GM23248 (cell line): ENCODE measurements around the gene SLC23A1. TPM values are rescaled to one million over a fixed set of nuclear protein-coding genes. Genes with fewer than 3 reads are reported as not detected.

Experiments
- DNase-seq: peaks from one replicate; pipeline ENCODE4 v3.0.0-alpha.2; 2015
- H2AFZ ChIP-seq: fragments of 200-600 bp; sonication (generic); 2 replicates; pipeline ENCODE4 v1.6.1; 2016; ENCODE audit warnings: antibody characterized with exemption
- H3F3A ChIP-seq: fragments of 200-600 bp; sonication (generic); 2 replicates; pipeline ENCODE4 v1.6.1; 2016; ENCODE audit warnings: mild to moderate bottlenecking, antibody characterized with exemption, mixed run types; ENCODE audit not compliant: insufficient read depth
- H3K27ac ChIP-seq: fragments of 200-600 bp; sonication (generic); 2 replicates; pipeline ENCODE4 v1.5.1; 2016; ENCODE audit warnings: mild to moderate bottlenecking
- H3K27me3 ChIP-seq: fragments of 200-600 bp; sonication (generic); replicated peaks from 2 replicates; pipeline ENCODE4 v1.6.1; 2016; ENCODE audit warnings: mild to moderate bottlenecking; ENCODE audit not compliant: insufficient read depth
- H3K36me3 ChIP-seq: fragments of 200-600 bp; sonication (generic); 2 replicates; pipeline ENCODE4 v1.6.1; 2016; ENCODE audit warnings: low read depth, mild to moderate bottlenecking
- H3K4me1 ChIP-seq: fragments of 200-600 bp; sonication (generic); 2 replicates; pipeline ENCODE4 v1.6.1; 2016; ENCODE audit warnings: mild to moderate bottlenecking; ENCODE audit not compliant: insufficient read depth
- H3K4me2 ChIP-seq: fragments of 200-600 bp; sonication (generic); one replicate; pipeline ENCODE4 v1.6.1; 2016; ENCODE audit warnings: mild to moderate bottlenecking; ENCODE audit not compliant: unreplicated experiment
- H3K4me3 ChIP-seq: fragments of 200-600 bp; sonication (generic); 2 replicates; pipeline ENCODE4 v1.5.1; 2016; ENCODE audit warnings: mild to moderate bottlenecking
- H3K79me2 ChIP-seq: fragments of 200-600 bp; sonication (generic); 2 replicates; pipeline ENCODE4 v1.6.1; 2016; ENCODE audit warnings: mild to moderate bottlenecking; ENCODE audit not compliant: insufficient read depth
- H3K9ac ChIP-seq: fragments of 200-600 bp; sonication (generic); 2 replicates; pipeline ENCODE4 v1.6.1; 2016; ENCODE audit warnings: mild to moderate bottlenecking
- H3K9me2 ChIP-seq: fragments of 200-600 bp; sonication (generic); 2 replicates; pipeline ENCODE4 v1.6.1; 2016; ENCODE audit warnings: mixed run types, mild to moderate bottlenecking, moderate library complexity; ENCODE audit not compliant: insufficient read depth
- H3K9me3 ChIP-seq: fragments of 200-600 bp; sonication (generic); one replicate; pipeline ENCODE4 v1.6.1; 2017; ENCODE audit warnings: low read depth
- H4K20me1 ChIP-seq: fragments of 200-600 bp; sonication (generic); 2 replicates; pipeline ENCODE4 v1.6.0; 2016; ENCODE audit not compliant: insufficient read depth
- EZH2 ChIP-seq: fragments of 200-600 bp; sonication (generic); IDR thresholded peaks from 2 replicates; pipeline ENCODE4 v1.6.1; 2018; ENCODE audit warnings: antibody characterized with exemption, mild to moderate bottlenecking; ENCODE audit not compliant: insufficient read depth, poor library complexity, severe bottlenecking
- EZH2phosphoT487 ChIP-seq: fragments of 200-600 bp; sonication (generic); IDR thresholded peaks from 2 replicates; pipeline ENCODE4 v1.6.1; 2018; ENCODE audit warnings: antibody characterized with exemption, moderate library complexity, mild to moderate bottlenecking, low read depth; ENCODE audit not compliant: insufficient read depth
- WGBS, 2 experiments: methylation state at CpG; one replicate each; pipeline ENCODE4 v1.1.6; 2015 to 2017; ENCODE audit warnings: low lambda C conversion rate in 2 of 2, low coverage in 1 of 2; ENCODE audit errors: missing lambda C conversion rate in 2 of 2; 5-methylcytosine and 5-hydroxymethylcytosine counted together
- in situ Hi-C: fragments of 300-500 bp; cut with MboI; formaldehyde crosslinking; loops from 2 replicates; pipeline ENCODE4 v1.15.0; 2020
- polyA plus RNA-seq: library from polyadenylated mRNA; unstranded; fragments of >200 nt; fragmentation: Nextera tagmentation; extraction: Ambion mirVana; gene quantifications from 2 replicates; pipeline ENCODE4 v1.2.1, GENCODE V29; 2016
- total RNA-seq: library from RNA; depleted of rRNA; stranded (reverse); fragments of >200 nt; shearing (Covaris generic); gene quantifications from 2 replicates; pipeline ENCODE4 v1.2.3, GENCODE V29; 2014; rRNA removed

SLC23A1 gene
- total and polyA plus RNA-seq, 2 experiments from 2014 or later, result 0.08 TPM; not detected in 1

DNA sequence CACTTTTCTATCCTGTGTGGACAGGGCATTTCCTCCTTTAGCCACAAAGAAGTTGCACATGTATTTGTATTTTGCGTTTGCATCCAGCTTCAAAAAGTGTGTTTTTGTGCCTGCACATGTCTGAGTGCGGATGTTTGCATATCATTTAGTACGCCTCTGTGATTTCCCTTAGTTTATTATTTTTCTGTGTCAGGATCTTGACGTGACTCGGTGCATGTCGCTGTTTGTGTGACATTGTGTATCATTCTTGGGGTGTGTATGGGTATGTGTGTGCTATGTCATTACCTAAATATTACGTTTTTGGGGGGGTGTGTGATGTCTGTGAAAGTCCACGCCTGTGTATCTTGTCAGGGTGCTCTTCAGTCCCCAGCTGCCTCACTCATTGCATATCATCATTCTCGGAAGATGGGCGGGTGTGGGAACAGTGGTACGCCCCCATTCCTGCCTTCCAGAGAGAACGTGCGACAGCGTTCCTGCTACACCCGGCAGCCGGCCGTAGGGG, 41.9 kb downstream of the SLC23A1 start:
- peak overlapping the region; percentile 87 for H3K4me3 ChIP-seq
- 1% methylated on average over 17 of the region's 17 CpGs for WGBS, 2 experiments
- H3K79me2 ChIP-seq, result peaks cover 45% of the 10 kb centered on the region
- peaks cover 18% of the 10 kb centered on the region; the same call in 1 of the 2 replicates for H3K4me1 ChIP-seq
- peak overlapping the region; percentile 95 for H3K4me2 ChIP-seq
- H3K36me3 ChIP-seq, result no peaks in the 10 kb centered on the region
- TF ChIP-seq EZH2phosphoT487 (no peak), EZH2 (no peak)
- H4K20me1 ChIP-seq, result peaks cover 27% of the 10 kb centered on the region
- no peak for DNase-seq
- H3K9ac ChIP-seq, result peak overlapping the region; percentile 99
- H3K9me3 ChIP-seq, result no peaks in the 10 kb centered on the region
- H2AFZ ChIP-seq, result peak overlapping the region; percentile 92
- H3K9me2 ChIP-seq, result no peaks in the 10 kb centered on the region
- H3K27me3 ChIP-seq, result no peaks in the 10 kb centered on the region
- H3F3A ChIP-seq, result peaks cover 30% of the 10 kb centered on the region
- peak overlapping the region; percentile 50 for H3K27ac ChIP-seq
- in situ Hi-C loops, result no loop called here

DNA sequence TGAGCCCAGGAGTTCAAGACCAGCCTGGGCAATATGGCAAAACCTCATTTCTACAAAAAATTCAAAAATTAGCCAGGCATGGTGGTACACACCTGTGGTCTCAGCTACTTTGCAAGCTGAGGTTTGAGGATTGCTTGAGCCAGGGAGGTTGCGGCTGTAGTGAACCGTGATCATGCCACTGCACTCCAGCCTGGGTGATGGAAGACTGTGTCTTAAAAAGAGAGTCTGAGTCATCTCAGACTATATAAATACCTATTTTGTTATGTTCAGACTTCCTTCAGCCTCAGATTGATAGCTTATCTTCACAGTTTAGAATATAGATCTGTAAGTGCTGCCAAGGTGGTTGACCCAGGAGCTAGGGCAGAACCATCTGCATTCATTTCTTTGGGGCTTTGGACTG, 43.0 kb downstream of the SLC23A1 start:
- H3K79me2 ChIP-seq, result peaks cover 33% of the 10 kb centered on the region
- no peak overlapping the region for H3K9ac ChIP-seq
- no peaks in the 10 kb centered on the region for H3K36me3 ChIP-seq
- TF ChIP-seq EZH2phosphoT487 (no peak), EZH2 (no peak)
- H3K9me2 ChIP-seq, result no peaks in the 10 kb centered on the region
- H2AFZ ChIP-seq, result no peak overlapping the region
- H3K4me3 ChIP-seq, result no peak overlapping the region
- DNase-seq, result no peak
- peaks cover 23% of the 10 kb centered on the region for H4K20me1 ChIP-seq
- H3K9me3 ChIP-seq, result no peaks in the 10 kb centered on the region
- no peak overlapping the region for H3K4me2 ChIP-seq
- in situ Hi-C loops, result no loop called here
- peaks cover 18% of the 10 kb centered on the region; the same call in 1 of the 2 replicates for H3K4me1 ChIP-seq
- peaks cover 39% of the 10 kb centered on the region for H3F3A ChIP-seq
- WGBS, 2 experiments, result 67 to 77% methylated on average over 2 of the region's 2 CpGs
- H3K27ac ChIP-seq, result no peak overlapping the region
- H3K27me3 ChIP-seq, result no peaks in the 10 kb centered on the region

DNA sequence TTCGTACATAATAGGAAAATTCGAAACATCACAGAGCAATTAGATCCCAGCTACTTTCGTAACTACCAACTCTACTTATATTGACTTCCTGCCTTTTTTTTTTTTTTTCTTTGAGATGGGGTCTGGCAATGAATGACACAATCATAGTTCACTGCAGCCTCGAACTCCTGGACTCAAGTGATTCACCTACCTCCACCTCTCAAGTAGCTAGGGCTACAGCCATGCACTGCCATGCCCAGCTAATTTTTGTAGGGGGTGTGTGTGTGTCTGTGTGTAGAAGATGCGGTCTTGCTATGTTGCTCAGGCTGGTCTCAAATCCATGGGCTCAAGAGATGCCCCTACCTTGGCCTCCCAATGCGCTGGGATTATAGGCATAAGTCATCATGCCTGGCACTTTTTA, 47.3 kb downstream of the SLC23A1 start:
- WGBS, 2 experiments, result 59% methylated on average over 6 of the region's 6 CpGs
- Histone ChIP-seq H3F3A (peaks cover 46% of the 10 kb centered on the region), H3K4me1 (0 out of 2 replicates have a peak, but pooled peaks cover 3% of the 10 kb centered on the region), H3K9ac (no peak overlapping the region), H3K4me3 (no peak overlapping the region), H3K79me2 (peaks cover 4% of the 10 kb centered on the region; the same call in 1 of the 2 replicates), H3K27ac (no peak overlapping the region), H3K9me3 (no peaks in the 10 kb centered on the region), H2AFZ (no peak overlapping the region), H4K20me1 (no peaks in the 10 kb centered on the region), H3K36me3 (peaks cover 17% of the 10 kb centered on the region), H3K27me3 (no peaks in the 10 kb centered on the region), H3K9me2 (no peaks in the 10 kb centered on the region), H3K4me2 (no peak overlapping the region)
- DNase-seq, result no peak
- TF ChIP-seq EZH2phosphoT487, result no peak
- no peak for TF ChIP-seq EZH2
- in situ Hi-C loops, result no loop called here

Other genes starting within 250 kb of the SLC23A1 start
- gene SIL1, start 184.9 kb downstream of the SLC23A1 start, total RNA-seq, result 72.8 and 78.8 TPM in 2 replicates
- 89.8 and 101 TPM in 2 replicates for gene SIL1, start 184.9 kb downstream of the SLC23A1 start, polyA plus RNA-seq
- gene MATR3, start 89.6 kb downstream of the SLC23A1 start, total RNA-seq, result 198 and 217 TPM in 2 replicates
- gene MATR3, start 89.6 kb downstream of the SLC23A1 start, polyA plus RNA-seq, result 209 and 215 TPM in 2 replicates
- gene PAIP2, start 41.4 kb downstream of the SLC23A1 start, total RNA-seq, result 34.8 and 62.8 TPM in 2 replicates
- gene PAIP2, start 41.4 kb downstream of the SLC23A1 start, polyA plus RNA-seq, result 112 and 115 TPM in 2 replicates
- gene MZB1, start 6.6 kb upstream of the SLC23A1 start, total RNA-seq, result not detected in 2 replicates
- 0.32 TPM in 1 of 2 replicates, not detected in the other for gene MZB1, start 6.6 kb upstream of the SLC23A1 start, polyA plus RNA-seq
- 1.6 and 2.3 TPM in 2 replicates for gene PROB1, start 11.8 kb upstream of the SLC23A1 start, total RNA-seq
- 0.55 and 0.63 TPM in 2 replicates for gene PROB1, start 11.8 kb upstream of the SLC23A1 start, polyA plus RNA-seq
- 0.43 and 1.1 TPM in 2 replicates for gene SPATA24, start 20.8 kb upstream of the SLC23A1 start, total RNA-seq
- 2.1 and 4.3 TPM in 2 replicates for gene SPATA24, start 20.8 kb upstream of the SLC23A1 start, polyA plus RNA-seq
- 9.5 and 10.9 TPM in 2 replicates for gene DNAJC18, start 56.2 kb upstream of the SLC23A1 start, total RNA-seq
- gene DNAJC18, start 56.2 kb upstream of the SLC23A1 start, polyA plus RNA-seq, result 13.4 and 20.8 TPM in 2 replicates
- not detected in 2 replicates for gene ECSCR, start 79.4 kb upstream of the SLC23A1 start, total RNA-seq
- 0.41 and 0.49 TPM in 2 replicates for gene ECSCR, start 79.4 kb upstream of the SLC23A1 start, polyA plus RNA-seq
- not detected in 2 replicates for gene SMIM33, start 87.7 kb upstream of the SLC23A1 start, total RNA-seq
- gene SMIM33, start 87.7 kb upstream of the SLC23A1 start, polyA plus RNA-seq, result not detected in 2 replicates
- 75.0 and 87.8 TPM in 2 replicates for gene STING1, start 99.5 kb upstream of the SLC23A1 start, total RNA-seq
- 72.6 and 74.9 TPM in 2 replicates for gene STING1, start 99.5 kb upstream of the SLC23A1 start, polyA plus RNA-seq
- gene UBE2D2, start 178.0 kb upstream of the SLC23A1 start, total RNA-seq, result 68.9 and 88.8 TPM in 2 replicates
- gene UBE2D2, start 178.0 kb upstream of the SLC23A1 start, polyA plus RNA-seq, result 129 and 141 TPM in 2 replicates